A673 (cell line): ENCODE data around the gene AFF1. TPM values are rescaled to one million over a fixed set of nuclear protein-coding genes. Genes with fewer than 3 reads are reported as not detected.

Experiments used
- BruUV-seq: library from RNA; stranded (reverse); fragments of 400-500 nt; replicated peaks from 2 replicates; lab custom pipeline; 2021; lab: Mats Ljungman, UMichigan
- CTCF ChIA-PET: fragments of 300-600 bp; sonication (Branson Sonifier 250); formaldehyde crosslinking; loops from one replicate; lab custom pipeline; 2022; ENCODE audit warnings: antibody characterized with exemption; lab: Charles Lee
- POLR2A ChIA-PET: fragments of 300-600 bp; sonication (Branson Sonifier 250); formaldehyde crosslinking; loops from one replicate; lab custom pipeline; 2022; ENCODE audit warnings: antibody characterized with exemption; ENCODE audit not compliant: low non-redundant PET; lab: Charles Lee
- DNase-seq: peaks from one replicate; pipeline ENCODE4 v3.0.0-alpha.2; 2015; ENCODE audit warnings: low spot score
- H3K27ac ChIP-seq: fragments of 200-600 bp; sonication (generic); 2 replicates; pipeline ENCODE4 v1.5.1; 2016; ENCODE audit warnings: mixed run types, low read depth, mild to moderate bottlenecking, mixed read lengths, antibody characterized with exemption, low read length; ENCODE audit not compliant: poor library complexity, severe bottlenecking
- H3K27me3 ChIP-seq: fragments of 200-600 bp; sonication (generic); replicated peaks from 2 replicates; pipeline ENCODE4 v1.6.1; 2017; ENCODE audit warnings: mixed run types, low read depth, mild to moderate bottlenecking, mixed read lengths, antibody characterized with exemption, low read length; ENCODE audit not compliant: insufficient read depth, poor library complexity
- H3K36me3 ChIP-seq: fragments of 200-600 bp; sonication (generic); 2 replicates; pipeline ENCODE4 v1.6.1; 2016; ENCODE audit warnings: mixed run types, mild to moderate bottlenecking, mixed read lengths, antibody characterized with exemption, low read length; ENCODE audit not compliant: insufficient read depth, poor library complexity, severe bottlenecking
- H3K4me1 ChIP-seq: fragments of 200-600 bp; sonication (generic); 2 replicates; pipeline ENCODE4 v1.6.1; 2017; ENCODE audit warnings: mixed run types, mild to moderate bottlenecking, mixed read lengths, antibody characterized with exemption, low read length; ENCODE audit not compliant: insufficient read depth, poor library complexity, severe bottlenecking
- H3K4me3 ChIP-seq: fragments of 200-600 bp; sonication (generic); 2 replicates; pipeline ENCODE4 v1.5.1; 2016; ENCODE audit warnings: low read depth, mixed run types, mild to moderate bottlenecking, mixed read lengths, low read length; ENCODE audit not compliant: poor library complexity, severe bottlenecking
- H3K9me3 ChIP-seq: fragments of 200-600 bp; sonication (generic); 2 replicates; pipeline ENCODE4 v1.6.1; 2016; ENCODE audit warnings: mixed run types, low read depth, mild to moderate bottlenecking, mixed read lengths, antibody characterized with exemption, low read length; ENCODE audit not compliant: poor library complexity, severe bottlenecking
- CTCF ChIP-seq: fragments of 300-800, 200-600 bp; sonication (generic); conservative IDR thresholded peaks from 2 replicates; pipeline ENCODE4 v1.5.1; 2017; ENCODE audit warnings: low read depth, mild to moderate bottlenecking, antibody characterized with exemption, low read length, moderate library complexity, mixed read lengths
- EZH2 ChIP-seq: fragments of 200-600 bp; sonication (generic); IDR thresholded peaks from 2 replicates; pipeline ENCODE4 v1.6.1; 2017; ENCODE audit warnings: borderline replicate concordance, low read depth, mild to moderate bottlenecking, mixed read lengths, antibody characterized with exemption, low read length; ENCODE audit not compliant: poor library complexity, severe bottlenecking
- intact Hi-C: fragments of 100-400 bp; cut with micrococcal nuclease; formaldehyde crosslinking; loops from one replicate; pipeline ENCODE4 v1.10.0; 2022; ENCODE audit not compliant: unreplicated experiment
- total RNA-seq: library from RNA; stranded (reverse); gene quantifications from 2 replicates; pipeline ENCODE4 v1.2.3, GENCODE V29; 2021

AFF1 gene
- total RNA-seq, 1 experiment from 2014 or later, result 60.1 TPM

- TF ChIP-seq EZH2 (no peak), CTCF (no peak)
- intact Hi-C loops, result no loop called here
- Histone ChIP-seq H3K36me3 (no peaks in the 10 kb centered on the region), H3K4me3 (no peak overlapping the region), H3K4me1 (no peaks in the 10 kb centered on the region), H3K27ac (no peak overlapping the region), H3K27me3 (no peaks in the 10 kb centered on the region), H3K9me3 (no peaks in the 10 kb centered on the region)
- BruUV-seq, result no TSS peak
- DNase-seq, result no peak
- POLR2A ChIA-PET, result no interaction called here
- CTCF ChIA-PET, result no interaction called here
These were observed 24.4 kb upstream of the AFF1 start for GRCh38 chr4:86910369-86910768.

GRCh38 chr4:86910820-86911684 is 23.8 kb upstream of the AFF1 start:
- ChIA-PET POLR2A (no interaction called here), CTCF (interaction anchor here (0.5 kb wide), 1 partner anchor 204 kb away, joined by 4 read pairs; no protein-coding TSS in a partner anchor)
- TF ChIP-seq CTCF, result no peak
- no peak for TF ChIP-seq EZH2
- BruUV-seq, result no TSS peak
- Histone ChIP-seq H3K4me1 (no peaks in the 10 kb centered on the region), H3K9me3 (no peaks in the 10 kb centered on the region), H3K27ac (no peak overlapping the region), H3K4me3 (no peak overlapping the region), H3K27me3 (no peaks in the 10 kb centered on the region), H3K36me3 (no peaks in the 10 kb centered on the region)
- no peak for DNase-seq
- intact Hi-C loops, result no loop called here

GRCh38 chr4:86916392-86916791 is 18.4 kb upstream of the AFF1 start:
- CTCF ChIA-PET, result interaction anchor here (0.7 kb wide), 1 partner anchor 59 kb away, joined by 5 read pairs; no protein-coding TSS in a partner anchor
- no TSS peak for BruUV-seq
- H3K4me1 ChIP-seq, result no peaks in the 10 kb centered on the region
- DNase-seq, result no peak
- TF ChIP-seq EZH2 (no peak), CTCF (no peak)
- intact Hi-C loops, result no loop called here
- no peak overlapping the region for H3K4me3 ChIP-seq
- H3K9me3 ChIP-seq, result no peaks in the 10 kb centered on the region
- POLR2A ChIA-PET, result no interaction called here
- no peaks in the 10 kb centered on the region for H3K27me3 ChIP-seq
- H3K36me3 ChIP-seq, result no peaks in the 10 kb centered on the region
- no peak overlapping the region for H3K27ac ChIP-seq
